Measurements from ENCODE around the gene RTBDN. TPM values are rescaled to one million over a fixed set of nuclear protein-coding genes. Genes with fewer than 3 reads are reported as not detected.

Gene RTBDN
- total RNA-seq, 1 donor from 2014 or later: not detected

DNA sequence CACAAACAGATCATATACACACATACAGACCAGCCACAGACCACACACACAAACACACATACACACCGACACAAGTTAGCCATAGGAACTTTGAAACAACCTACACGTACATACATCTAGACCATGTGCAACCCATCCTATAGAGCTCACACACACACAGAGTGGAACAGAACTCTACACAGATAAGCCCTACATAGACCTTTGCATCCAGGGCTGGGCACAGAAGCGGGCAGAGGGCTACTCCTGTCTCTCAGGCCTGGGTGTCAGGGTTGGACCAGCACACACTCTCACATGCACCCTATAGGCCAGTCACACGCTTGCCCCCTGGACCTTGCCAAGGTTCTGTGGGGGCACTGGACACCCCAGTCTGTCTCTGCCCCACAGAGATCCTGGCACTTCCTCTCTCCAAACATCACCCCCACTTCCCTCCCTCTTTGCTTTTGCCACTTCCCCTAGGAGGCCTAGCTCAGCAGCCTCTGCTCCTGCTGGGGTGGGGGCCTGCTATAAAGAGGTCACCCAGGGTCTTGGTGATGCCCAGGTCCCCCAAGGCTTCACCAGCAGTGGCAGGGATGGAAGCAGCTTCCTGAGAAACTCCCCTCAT is 48.8 kb downstream of the RTBDN start:
- H3K27me3 ChIP-seq: peaks cover 4% of the 10 kb centered on the region
- H3K4me1 ChIP-seq: peaks cover 34% of the 10 kb centered on the region
- H3F3A ChIP-seq (ENCODE audit: low read depth): peaks cover 63% of the 10 kb centered on the region
- Mint-ChIP-seq H3K27ac (no peak overlapping the region), H3K36me3 (no peaks in the 10 kb centered on the region), H3K27me3 (ENCODE audit: insufficient read depth, low read depth) (peaks cover 12% of the 10 kb centered on the region), H3K9me3 (peaks cover 2% of the 10 kb centered on the region), H3K4me1 (peaks cover 34% of the 10 kb centered on the region), H3K4me3 (no peak overlapping the region)
- no peak overlapping the region for H3K4me2 ChIP-seq
- no peak for DNase-seq (ENCODE audit: low spot score)
- TF ChIP-seq, protein P1, sequence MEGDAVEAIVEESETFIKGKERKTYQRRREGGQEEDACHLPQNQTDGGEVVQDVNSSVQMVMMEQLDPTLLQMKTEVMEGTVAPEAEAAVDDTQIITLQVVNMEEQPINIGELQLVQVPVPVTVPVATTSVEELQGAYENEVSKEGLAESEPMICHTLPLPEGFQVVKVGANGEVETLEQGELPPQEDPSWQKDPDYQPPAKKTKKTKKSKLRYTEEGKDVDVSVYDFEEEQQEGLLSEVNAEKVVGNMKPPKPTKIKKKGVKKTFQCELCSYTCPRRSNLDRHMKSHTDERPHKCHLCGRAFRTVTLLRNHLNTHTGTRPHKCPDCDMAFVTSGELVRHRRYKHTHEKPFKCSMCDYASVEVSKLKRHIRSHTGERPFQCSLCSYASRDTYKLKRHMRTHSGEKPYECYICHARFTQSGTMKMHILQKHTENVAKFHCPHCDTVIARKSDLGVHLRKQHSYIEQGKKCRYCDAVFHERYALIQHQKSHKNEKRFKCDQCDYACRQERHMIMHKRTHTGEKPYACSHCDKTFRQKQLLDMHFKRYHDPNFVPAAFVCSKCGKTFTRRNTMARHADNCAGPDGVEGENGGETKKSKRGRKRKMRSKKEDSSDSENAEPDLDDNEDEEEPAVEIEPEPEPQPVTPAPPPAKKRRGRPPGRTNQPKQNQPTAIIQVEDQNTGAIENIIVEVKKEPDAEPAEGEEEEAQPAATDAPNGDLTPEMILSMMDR (IDR thresholded peaks at IDR 0.05): no peak
- TF ChIP-seq EZH2phosphoT487 (IDR thresholded peaks at IDR 0.05) (no peak), EZH2 (IDR thresholded peaks at IDR 0.05) (no peak)
- H3K9ac ChIP-seq: no peak overlapping the region
- no peak overlapping the region for H2AFZ ChIP-seq (replicated peaks)
- no peaks in the 10 kb centered on the region for H3K36me3 ChIP-seq
- H3K9me3 ChIP-seq (ENCODE audit: low read depth): no peaks in the 10 kb centered on the region
- no peak overlapping the region for H3K4me3 ChIP-seq
- no peaks in the 10 kb centered on the region for H4K20me1 ChIP-seq (ENCODE audit: low read depth)
- H3K27ac ChIP-seq: no peak overlapping the region
- H3K79me2 ChIP-seq (ENCODE audit: low read depth): no peaks in the 10 kb centered on the region

GRCh38 chr19:12784871-12785430 is 49.4 kb downstream of the RTBDN start:
- H3K79me2 ChIP-seq (ENCODE audit: low read depth): no peaks in the 10 kb centered on the region
- H4K20me1 ChIP-seq (ENCODE audit: low read depth): no peaks in the 10 kb centered on the region
- no peak overlapping the region for H3K27ac ChIP-seq
- H3K4me1 ChIP-seq: peaks cover 31% of the 10 kb centered on the region
- Mint-ChIP-seq H3K27ac (no peak overlapping the region), H3K27me3 (ENCODE audit: insufficient read depth, low read depth) (peaks cover 10% of the 10 kb centered on the region), H3K4me1 (peaks cover 31% of the 10 kb centered on the region), H3K36me3 (no peaks in the 10 kb centered on the region), H3K4me3 (no peak overlapping the region), H3K9me3 (peaks cover 2% of the 10 kb centered on the region)
- TF ChIP-seq EZH2phosphoT487 (IDR thresholded peaks at IDR 0.05) (no peak), EZH2 (IDR thresholded peaks at IDR 0.05) (no peak)
- TF ChIP-seq, protein P1 (IDR thresholded peaks at IDR 0.05): no peak
- H3K9me3 ChIP-seq (ENCODE audit: low read depth): no peaks in the 10 kb centered on the region
- no peaks in the 10 kb centered on the region for H3K36me3 ChIP-seq
- DNase-seq (ENCODE audit: low spot score): no peak
- no peaks in the 10 kb centered on the region for H3K27me3 ChIP-seq
- peaks cover 61% of the 10 kb centered on the region for H3F3A ChIP-seq (ENCODE audit: low read depth)
- H3K9ac ChIP-seq: no peak overlapping the region
- H2AFZ ChIP-seq (replicated peaks): no peak overlapping the region
- H3K4me3 ChIP-seq: no peak overlapping the region
- H3K4me2 ChIP-seq: no peak overlapping the region

DNA sequence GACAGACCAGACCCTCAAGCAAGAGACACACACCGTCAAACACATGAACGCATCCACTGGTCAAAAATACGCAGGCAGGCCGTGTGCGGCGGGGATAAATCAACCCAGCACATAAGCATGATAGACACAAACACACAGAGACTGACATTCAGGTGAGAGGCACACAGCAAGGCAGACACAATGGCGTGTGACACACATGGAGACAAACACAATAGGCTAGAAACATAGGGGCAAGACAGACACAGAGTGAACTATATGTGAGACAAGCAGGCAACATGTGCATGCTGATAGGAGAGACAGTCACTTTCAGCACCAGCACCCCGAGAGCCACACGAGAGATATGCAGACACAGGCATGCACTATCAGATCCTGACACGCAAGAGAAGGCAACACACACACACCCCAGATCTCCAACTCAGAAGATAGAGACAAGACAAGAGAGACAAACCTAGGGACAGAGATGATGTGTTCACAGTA is 49.9 kb downstream of the RTBDN start:
- Histone ChIP-seq H3K36me3 (no peaks in the 10 kb centered on the region), H3K4me1 (peaks cover 32% of the 10 kb centered on the region), H3K27ac (no peak overlapping the region), H2AFZ (replicated peaks) (no peak overlapping the region), H3K4me2 (no peak overlapping the region), H3K9me3 (ENCODE audit: low read depth) (no peaks in the 10 kb centered on the region), H3K4me3 (no peak overlapping the region), H3F3A (ENCODE audit: low read depth) (peaks cover 66% of the 10 kb centered on the region), H3K79me2 (ENCODE audit: low read depth) (no peaks in the 10 kb centered on the region), H3K9ac (no peak overlapping the region), H4K20me1 (ENCODE audit: low read depth) (no peaks in the 10 kb centered on the region), H3K27me3 (no peaks in the 10 kb centered on the region)
- no peak for DNase-seq (ENCODE audit: low spot score)
- Mint-ChIP-seq H3K27me3 (ENCODE audit: insufficient read depth, low read depth) (peaks cover 13% of the 10 kb centered on the region), H3K9me3 (peaks cover 2% of the 10 kb centered on the region), H3K36me3 (no peaks in the 10 kb centered on the region), H3K4me1 (peaks cover 37% of the 10 kb centered on the region), H3K4me3 (no peak overlapping the region), H3K27ac (no peak overlapping the region)
- TF ChIP-seq, protein P1 (IDR thresholded peaks at IDR 0.05): no peak
- no peak for TF ChIP-seq EZH2 (IDR thresholded peaks at IDR 0.05)
- no peak for TF ChIP-seq EZH2phosphoT487 (IDR thresholded peaks at IDR 0.05)

Data from neural progenitor cell (in vitro differentiated cells).